GM23338 (cell line): Measurements from ENCODE around the gene SCGN. TPM values are rescaled to one million over a fixed set of nuclear protein-coding genes. Genes with fewer than 3 reads are reported as not detected.

Experiments used
- ATAC-seq: fragments of 200-7000 bp; cut with Tn5 transposase; 3 replicates; pipeline ENCODE4 v1.9.1; 2020
- DNase-seq: peaks from one replicate; pipeline ENCODE4 v3.0.0-alpha.2; 2015; ENCODE audit warnings: low spot score
- H2AFZ ChIP-seq: fragments of 200-600 bp; sonication (generic); 2 replicates; pipeline ENCODE4 v1.8.0; 2016; ENCODE audit warnings: antibody characterized with exemption, mild to moderate bottlenecking, moderate library complexity
- H3F3A ChIP-seq: fragments of 200-600 bp; sonication (generic); replicated peaks from 2 replicates; pipeline ENCODE4 v1.8.0; 2017; ENCODE audit warnings: antibody characterized with exemption, mixed run types, low read depth
- H3K27ac ChIP-seq: fragments of 200-600 bp; sonication (generic); 2 replicates; pipeline ENCODE4 v1.6.1; 2016; ENCODE audit warnings: low read depth
- H3K27me3 ChIP-seq: fragments of 200-600 bp; sonication (generic); 2 replicates; pipeline ENCODE4 v1.8.0; 2016; ENCODE audit warnings: mild to moderate bottlenecking, mixed run types, moderate library complexity; ENCODE audit not compliant: insufficient read depth
- H3K36me3 ChIP-seq: fragments of 200-600 bp; sonication (generic); 2 replicates; pipeline ENCODE4 v1.8.0; 2016; ENCODE audit warnings: mild to moderate bottlenecking; ENCODE audit not compliant: insufficient read depth
- H3K4me1 ChIP-seq: fragments of 200-600 bp; sonication (generic); 2 replicates; pipeline ENCODE4 v1.8.0; 2016; ENCODE audit warnings: mild to moderate bottlenecking, moderate library complexity; ENCODE audit not compliant: insufficient read depth
- H3K4me2 ChIP-seq: fragments of 200-600 bp; sonication (generic); 2 replicates; pipeline ENCODE4 v1.7.1; 2017; ENCODE audit warnings: mixed run types
- H3K4me3 ChIP-seq: fragments of 200-600 bp; sonication (generic); 2 replicates; pipeline ENCODE4 v1.6.1; 2016; ENCODE audit warnings: mixed run types
- H3K79me2 ChIP-seq: fragments of 200-600 bp; sonication (generic); replicated peaks from 2 replicates; pipeline ENCODE4 v1.8.0; 2017; ENCODE audit warnings: mild to moderate bottlenecking; ENCODE audit not compliant: insufficient read depth
- H3K9me2 ChIP-seq: fragments of 200-600 bp; sonication (generic); 2 replicates; pipeline ENCODE4 v1.8.0; 2017; ENCODE audit not compliant: insufficient read depth
- H4K20me1 ChIP-seq: fragments of 200-600 bp; sonication (generic); replicated peaks from 2 replicates; pipeline ENCODE4 v1.8.0; 2017; ENCODE audit warnings: mild to moderate bottlenecking; ENCODE audit not compliant: insufficient read depth
- H3K27ac Mint-ChIP-seq: 2 replicates; pipeline ENCODE4 v1.8.0; 2020; ENCODE audit warnings: inconsistent platforms, mild to moderate bottlenecking, moderate library complexity, mixed read lengths
- H3K27me3 Mint-ChIP-seq: 3 replicates; pipeline ENCODE4 v1.8.0; 2022; ENCODE audit warnings: low read depth, mild to moderate bottlenecking, moderate library complexity, mixed read lengths, inconsistent platforms; ENCODE audit not compliant: insufficient read depth, poor library complexity
- H3K36me3 Mint-ChIP-seq: 3 replicates; pipeline ENCODE4 v1.8.0; 2021; ENCODE audit warnings: low read depth, mild to moderate bottlenecking, inconsistent platforms, moderate library complexity, mixed read lengths
- H3K4me1 Mint-ChIP-seq: 3 replicates; pipeline ENCODE4 v1.8.0; 2020; ENCODE audit warnings: mild to moderate bottlenecking, inconsistent platforms, mixed read lengths
- H3K4me3 Mint-ChIP-seq: 3 replicates; pipeline ENCODE4 v1.8.0; 2021; ENCODE audit warnings: moderate library complexity, mild to moderate bottlenecking, inconsistent platforms, mixed read lengths
- H3K9me3 Mint-ChIP-seq: 3 replicates; pipeline ENCODE4 v1.8.0; 2020; ENCODE audit warnings: moderate library complexity, mild to moderate bottlenecking, inconsistent platforms, mixed read lengths
- CREB1 ChIP-seq: fragments of 250-450 bp; sonication (Bioruptor Pico); IDR thresholded peaks from 2 replicates; pipeline ENCODE4 v1.5.0; 2020; ENCODE audit warnings: low read depth, mild to moderate bottlenecking, moderate library complexity
- EZH2 ChIP-seq: fragments of 200-600 bp; sonication (generic); IDR thresholded peaks from one replicate; pipeline ENCODE4 v1.8.0; 2017; ENCODE audit warnings: antibody characterized with exemption, mild to moderate bottlenecking, low read depth; ENCODE audit not compliant: unreplicated experiment
- JUNB ChIP-seq: IDR thresholded peaks from one replicate; pipeline ENCODE4 v1.6.1; 2016; ENCODE audit warnings: antibody characterized with exemption; ENCODE audit not compliant: unreplicated experiment
- NANOG ChIP-seq: IDR thresholded peaks from 2 replicates; pipeline ENCODE4 v1.6.1; 2016; ENCODE audit warnings: antibody characterized with exemption, borderline replicate concordance
- REST ChIP-seq: IDR thresholded peaks from one replicate; pipeline ENCODE4 v1.6.1; 2018; ENCODE audit warnings: antibody characterized with exemption; ENCODE audit not compliant: unreplicated experiment
- ZNF462 ChIP-seq: fragments of 250-450 bp; sonication (Bioruptor Pico); IDR thresholded peaks from 2 replicates; pipeline ENCODE4 v1.5.0; 2020; ENCODE audit warnings: mild to moderate bottlenecking, moderate library complexity
- polyA plus RNA-seq: library from polyadenylated mRNA; unstranded; fragments of >200 nt; fragmentation: Nextera tagmentation; extraction: Ambion mirVana; gene quantifications from 2 replicates; pipeline ENCODE4 v1.2.1, GENCODE V29; 2016
- total RNA-seq: library from RNA; depleted of rRNA; stranded (reverse); fragments of >200 nt; shearing (Covaris generic); gene quantifications from 2 replicates; pipeline ENCODE4 v1.2.3, GENCODE V29; 2014
- TF ChIP-seq, protein P1 (sequence below): IDR thresholded peaks from 2 replicates; pipeline ENCODE4 v1.6.1; 2016; ENCODE audit warnings: antibody characterized with exemption
- TF ChIP-seq, protein P2 (sequence below), 2 experiments: fragments of 200-600 bp in 1 of 2; sonication (generic) in 1 of 2; conservative IDR thresholded peaks; 2 replicates each; pipeline versions ENCODE4 v1.5.1 to v1.6.1; 2016 to 2017; ENCODE audit warnings: antibody characterized with exemption in 2 of 2, low read depth in 2 of 2, mild to moderate bottlenecking in 2 of 2, moderate library complexity in 1 of 2

The SCGN gene
- total and polyA plus RNA-seq, 2 experiments from 2014 or later, result not detected

DNA sequence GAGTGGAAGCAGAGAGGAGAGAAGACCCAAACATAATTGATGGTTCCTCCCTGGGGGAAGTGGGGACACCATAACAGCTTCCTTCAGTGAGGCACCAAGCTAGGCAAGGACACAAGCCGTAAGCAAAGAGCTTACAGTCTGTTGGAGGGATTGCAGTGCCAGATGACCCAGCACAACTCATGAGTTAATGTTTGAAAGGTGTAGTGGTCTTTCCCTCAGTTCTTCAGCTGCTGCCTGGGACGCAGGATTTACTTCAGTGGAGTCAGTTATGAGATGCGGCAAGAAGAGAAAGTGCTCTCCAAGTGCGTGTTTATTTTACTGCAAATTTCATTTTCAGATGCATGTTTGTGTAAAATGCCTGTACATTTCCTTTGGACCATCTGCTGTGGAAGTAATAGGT lies 63.8 kb downstream of the SCGN start:
- H3K4me1 ChIP-seq, result no peaks in the 10 kb centered on the region
- ATAC-seq, result no peak
- Mint-ChIP-seq H3K36me3 (no peaks in the 10 kb centered on the region), H3K9me3 (no peaks in the 10 kb centered on the region), H3K4me1 (no peaks in the 10 kb centered on the region), H3K4me3 (no peak overlapping the region), H3K27ac (no peak overlapping the region), H3K27me3 (no peaks in the 10 kb centered on the region)
- no peak overlapping the region for H3K4me2 ChIP-seq
- no peak overlapping the region for H3K27ac ChIP-seq
- no peak for DNase-seq
- H3K27me3 ChIP-seq, result no peaks in the 10 kb centered on the region
- no peaks in the 10 kb centered on the region for H3K9me2 ChIP-seq
- TF ChIP-seq EZH2 (no peak), NANOG (no peak), JUNB (no peak), REST (no peak), ZNF462 (CRISPR knock-in tag) (no peak), CREB1 (CRISPR knock-in tag) (no peak)
- TF ChIP-seq, protein P1, sequence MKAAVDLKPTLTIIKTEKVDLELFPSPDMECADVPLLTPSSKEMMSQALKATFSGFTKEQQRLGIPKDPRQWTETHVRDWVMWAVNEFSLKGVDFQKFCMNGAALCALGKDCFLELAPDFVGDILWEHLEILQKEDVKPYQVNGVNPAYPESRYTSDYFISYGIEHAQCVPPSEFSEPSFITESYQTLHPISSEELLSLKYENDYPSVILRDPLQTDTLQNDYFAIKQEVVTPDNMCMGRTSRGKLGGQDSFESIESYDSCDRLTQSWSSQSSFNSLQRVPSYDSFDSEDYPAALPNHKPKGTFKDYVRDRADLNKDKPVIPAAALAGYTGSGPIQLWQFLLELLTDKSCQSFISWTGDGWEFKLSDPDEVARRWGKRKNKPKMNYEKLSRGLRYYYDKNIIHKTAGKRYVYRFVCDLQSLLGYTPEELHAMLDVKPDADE, result no peak
- TF ChIP-seq, protein P2, sequence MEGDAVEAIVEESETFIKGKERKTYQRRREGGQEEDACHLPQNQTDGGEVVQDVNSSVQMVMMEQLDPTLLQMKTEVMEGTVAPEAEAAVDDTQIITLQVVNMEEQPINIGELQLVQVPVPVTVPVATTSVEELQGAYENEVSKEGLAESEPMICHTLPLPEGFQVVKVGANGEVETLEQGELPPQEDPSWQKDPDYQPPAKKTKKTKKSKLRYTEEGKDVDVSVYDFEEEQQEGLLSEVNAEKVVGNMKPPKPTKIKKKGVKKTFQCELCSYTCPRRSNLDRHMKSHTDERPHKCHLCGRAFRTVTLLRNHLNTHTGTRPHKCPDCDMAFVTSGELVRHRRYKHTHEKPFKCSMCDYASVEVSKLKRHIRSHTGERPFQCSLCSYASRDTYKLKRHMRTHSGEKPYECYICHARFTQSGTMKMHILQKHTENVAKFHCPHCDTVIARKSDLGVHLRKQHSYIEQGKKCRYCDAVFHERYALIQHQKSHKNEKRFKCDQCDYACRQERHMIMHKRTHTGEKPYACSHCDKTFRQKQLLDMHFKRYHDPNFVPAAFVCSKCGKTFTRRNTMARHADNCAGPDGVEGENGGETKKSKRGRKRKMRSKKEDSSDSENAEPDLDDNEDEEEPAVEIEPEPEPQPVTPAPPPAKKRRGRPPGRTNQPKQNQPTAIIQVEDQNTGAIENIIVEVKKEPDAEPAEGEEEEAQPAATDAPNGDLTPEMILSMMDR (conservative IDR thresholded peaks at IDR 0.05; ENCODE audit: low read depth in 2 of 2), result no peak
- H3K4me3 ChIP-seq, result no peak overlapping the region
- no peaks in the 10 kb centered on the region for H3F3A ChIP-seq
- no peaks in the 10 kb centered on the region for H3K36me3 ChIP-seq
- no peaks in the 10 kb centered on the region for H3K79me2 ChIP-seq
- H2AFZ ChIP-seq, result 0 out of 2 replicates have a peak overlapping the region, but pooled peaks have one; percentile 25
- H4K20me1 ChIP-seq, result no peaks in the 10 kb centered on the region
